Stimulated activated CD8-positive, alpha-beta memory T cell treated with anti-CD3 and anti-CD28 coated beads, Interleukin-4, amount 100 ng/mL, for 1 hour (primary cell): ENCODE measurements around the gene STOML1.

Experiments used
- DNase-seq, 2 donors: peaks; one replicate each; pipeline ENCODE4 v3.0.0-alpha.2; 2020; ENCODE audit warnings: low read depth in 2 of 2, low spot score in 1 of 2

The STOML1 gene, protein sequence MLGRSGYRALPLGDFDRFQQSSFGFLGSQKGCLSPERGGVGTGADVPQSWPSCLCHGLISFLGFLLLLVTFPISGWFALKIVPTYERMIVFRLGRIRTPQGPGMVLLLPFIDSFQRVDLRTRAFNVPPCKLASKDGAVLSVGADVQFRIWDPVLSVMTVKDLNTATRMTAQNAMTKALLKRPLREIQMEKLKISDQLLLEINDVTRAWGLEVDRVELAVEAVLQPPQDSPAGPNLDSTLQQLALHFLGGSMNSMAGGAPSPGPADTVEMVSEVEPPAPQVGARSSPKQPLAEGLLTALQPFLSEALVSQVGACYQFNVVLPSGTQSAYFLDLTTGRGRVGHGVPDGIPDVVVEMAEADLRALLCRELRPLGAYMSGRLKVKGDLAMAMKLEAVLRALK

DNA sequence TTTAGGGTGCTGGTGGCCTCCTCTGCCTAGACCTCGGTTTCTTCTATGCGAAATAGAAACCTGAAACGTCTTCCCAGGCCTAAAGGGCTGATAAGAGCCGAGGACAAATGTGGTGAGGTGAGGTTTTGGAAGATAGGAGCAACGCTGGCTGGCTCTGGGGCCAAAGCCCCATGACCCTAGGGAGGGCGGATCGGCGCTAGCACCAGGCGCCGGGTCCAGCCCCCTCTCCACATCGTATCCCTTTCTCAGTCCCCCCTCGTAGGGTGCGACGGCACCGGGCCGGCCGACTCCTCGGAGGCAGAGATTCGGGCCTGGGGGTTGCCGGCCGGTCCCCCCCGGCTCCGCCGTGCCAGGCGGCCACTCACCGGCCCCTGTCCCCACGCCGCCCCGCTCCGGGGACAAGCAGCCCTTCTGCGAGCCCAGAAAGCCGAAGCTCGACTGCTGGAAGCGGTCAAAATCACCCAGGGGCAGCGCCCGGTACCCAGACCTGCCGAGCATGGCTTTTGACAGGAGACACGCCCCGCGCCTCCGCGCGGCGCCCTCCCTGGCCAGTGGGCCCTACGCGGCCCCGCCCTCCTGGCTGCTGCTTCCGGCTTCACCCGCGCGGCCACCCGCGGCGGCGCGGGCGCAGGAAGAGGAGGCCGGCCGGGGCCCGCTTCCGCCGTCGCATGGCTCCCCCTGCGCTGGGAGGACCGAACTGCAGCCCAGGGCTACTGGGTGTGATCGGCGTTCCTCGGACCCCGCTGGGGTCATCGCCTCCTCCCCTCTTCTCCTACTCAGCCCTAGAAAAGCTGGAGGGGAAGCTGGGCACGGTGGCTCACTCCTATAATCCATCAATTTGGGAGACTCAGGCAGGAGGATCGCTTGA, at the start of gene STOML1:
TSS of gene STOML1 (minus strand) at position 570 of the 868 bp plus-strand sequence. CDS start at position 498, 72 bp downstream.
- DNase-seq = peak; percentile 75 to 90

DNA sequence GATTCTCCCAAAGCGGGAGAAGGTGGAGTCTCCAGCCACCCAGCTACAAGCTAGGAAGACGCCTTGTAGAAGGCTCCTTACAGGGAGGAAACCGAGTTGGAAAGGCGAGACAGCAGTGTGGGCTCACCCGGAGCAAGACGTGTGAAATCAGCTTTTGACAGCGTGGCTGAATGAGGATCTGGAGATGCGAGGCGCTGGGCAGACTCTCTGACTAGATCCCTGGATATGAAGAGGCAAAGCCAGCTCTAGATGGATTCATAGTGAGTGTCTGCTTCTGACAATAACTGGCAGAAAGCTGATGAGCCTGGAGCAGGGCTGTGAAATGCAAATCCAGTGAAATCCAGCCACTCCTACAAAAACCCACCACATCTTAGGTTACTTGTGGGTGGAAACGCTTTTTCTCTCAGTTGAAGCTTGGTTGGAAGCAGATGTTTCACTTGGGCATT, 49.2 kb upstream of the STOML1 start:
- no peak for DNase-seq

DNA sequence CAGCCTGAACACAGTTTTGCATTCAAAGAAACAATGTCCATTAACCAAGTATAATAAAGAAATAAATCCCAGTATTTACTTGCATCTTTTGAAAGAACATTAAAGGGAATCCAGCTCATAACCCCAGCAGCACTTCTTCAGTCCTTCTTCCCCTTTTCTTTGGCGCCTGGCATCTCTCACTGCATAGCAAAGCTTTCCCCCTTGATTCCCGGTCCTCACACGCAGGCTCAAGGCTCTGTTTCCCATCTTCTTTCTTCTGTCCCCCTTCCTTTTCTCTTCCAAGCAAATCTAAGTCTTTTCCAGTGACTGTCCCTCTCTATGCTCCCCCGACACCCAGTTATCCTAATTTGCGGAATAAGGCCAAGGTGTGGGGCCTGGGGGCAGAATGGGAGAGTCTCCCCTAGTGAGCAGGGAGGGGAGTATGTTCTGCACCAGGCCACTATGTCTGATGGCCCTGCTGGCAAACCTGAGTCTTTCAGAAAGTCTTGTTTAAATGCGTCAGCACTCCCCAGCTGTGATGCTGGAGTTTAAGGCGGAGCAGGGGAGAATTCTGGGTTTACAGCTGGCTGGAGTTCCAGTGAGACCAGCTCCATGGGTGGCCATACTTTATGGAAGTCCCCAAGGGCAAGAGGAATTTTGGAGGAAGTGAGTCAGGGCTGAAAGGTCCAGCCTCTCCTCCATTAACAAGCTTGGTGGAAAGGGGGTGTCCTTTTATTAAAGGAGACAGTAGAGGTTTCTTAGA, 48.2 kb upstream of the STOML1 start:
- no peak for DNase-seq

DNA sequence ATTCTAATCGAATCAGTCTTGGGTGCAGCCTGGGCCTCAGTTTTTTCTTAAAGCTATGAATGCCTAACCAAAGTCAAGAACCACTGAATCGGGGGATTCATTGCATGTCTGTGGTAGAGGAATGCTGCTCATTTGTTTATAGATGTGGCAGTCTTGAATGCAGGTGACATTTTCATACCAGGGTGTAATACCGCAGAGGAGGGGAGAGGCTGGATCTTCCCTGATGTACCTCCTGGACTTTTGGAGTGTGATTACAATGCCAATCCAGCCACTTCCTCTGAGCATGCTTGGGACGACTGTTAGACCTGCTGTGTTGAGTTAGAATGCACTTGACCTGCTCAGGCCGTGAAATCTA, 47.5 kb upstream of the STOML1 start:
- DNase-seq = no peak

DNA sequence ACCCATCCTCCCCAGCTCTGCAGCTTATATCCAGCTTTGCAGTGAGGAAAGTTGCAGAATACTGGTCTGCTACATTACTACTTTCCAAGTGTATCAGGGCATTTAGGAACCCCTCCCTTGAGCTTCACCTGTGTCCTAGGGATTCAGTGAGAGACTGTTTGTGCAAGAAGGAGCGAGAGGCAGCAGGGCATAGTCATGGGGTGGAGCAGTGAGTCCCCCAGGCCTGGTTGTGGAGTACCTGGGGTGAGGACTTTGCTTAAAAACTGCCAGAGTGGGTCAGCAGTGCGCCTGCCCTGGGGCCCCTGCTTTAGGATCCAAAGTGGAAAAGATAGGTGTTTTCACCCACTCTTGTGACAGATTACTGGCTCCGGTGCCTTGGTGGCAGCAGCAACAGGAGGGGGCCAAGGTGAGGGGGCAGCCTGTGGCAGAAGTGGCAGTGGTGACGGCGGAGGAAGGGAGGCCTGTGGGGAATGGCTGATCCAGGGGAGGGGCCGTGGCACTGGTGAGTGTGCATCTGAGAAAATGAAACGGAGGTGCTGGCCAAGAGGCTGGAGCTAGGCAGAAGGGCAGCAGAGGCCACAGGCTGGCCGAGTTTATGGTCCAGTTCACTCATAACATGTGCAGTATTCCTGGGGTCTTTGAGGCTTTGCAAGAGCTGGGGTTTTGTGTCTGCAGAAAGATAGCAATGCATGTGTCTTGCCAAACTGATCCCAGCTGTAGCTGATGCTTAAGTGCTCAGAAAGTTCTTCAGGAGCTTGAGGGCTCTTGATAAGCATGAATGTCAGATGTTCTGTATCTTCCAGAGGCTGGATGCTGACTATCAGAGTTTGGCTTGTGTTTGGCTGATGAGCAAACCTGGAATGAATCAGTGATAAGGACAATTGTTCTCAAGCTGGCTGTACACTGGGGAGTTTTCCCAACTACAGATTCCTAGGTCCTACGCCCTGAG, 46.9 kb upstream of the STOML1 start:
- DNase-seq = no peak

DNA sequence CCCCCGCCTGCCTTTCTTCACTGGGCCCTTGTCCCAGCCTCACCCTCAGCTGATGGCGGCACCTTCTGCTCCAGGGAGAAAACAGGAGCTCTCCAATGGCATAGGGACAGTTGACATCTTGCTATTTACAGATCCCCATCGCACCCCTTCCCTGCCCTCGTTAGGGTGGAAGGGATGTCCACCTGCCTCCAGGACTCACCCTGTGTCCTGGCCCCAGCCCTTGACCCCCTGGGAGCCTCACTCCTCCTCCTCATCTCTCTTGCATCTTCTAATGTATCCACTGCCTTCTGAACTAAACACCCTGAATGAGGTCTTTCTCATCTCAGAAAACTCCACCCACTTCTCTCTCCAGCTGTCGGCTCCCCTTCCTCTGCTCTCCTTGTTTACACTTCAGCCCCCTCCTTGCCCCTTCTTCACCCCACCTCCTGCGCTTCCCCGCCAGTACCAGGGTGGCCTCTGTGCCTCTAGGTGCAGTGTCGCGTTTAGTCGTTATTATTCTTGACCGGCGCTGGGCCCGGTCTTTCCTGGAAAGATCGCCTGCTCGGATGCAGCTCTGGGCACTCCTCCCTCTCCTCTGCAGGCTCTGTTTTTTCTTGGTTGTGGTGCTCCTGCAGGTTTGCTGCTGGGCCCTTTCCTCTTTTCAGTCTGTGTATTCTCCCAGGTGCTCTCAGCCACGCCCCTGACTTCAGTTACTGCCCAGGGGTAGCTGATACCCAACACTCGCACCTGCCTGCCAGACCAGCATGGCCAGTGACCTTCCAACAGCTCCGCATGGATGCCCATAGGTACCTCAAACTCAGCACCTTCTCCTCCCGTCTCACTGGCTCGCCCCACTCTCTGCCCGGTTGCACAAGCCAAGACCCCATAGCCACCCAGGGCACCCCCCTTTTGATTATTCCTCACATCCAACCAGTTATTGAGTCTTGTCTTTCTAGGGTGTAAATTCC, 45.3 kb upstream of the STOML1 start:
- DNase-seq = no peak

DNA sequence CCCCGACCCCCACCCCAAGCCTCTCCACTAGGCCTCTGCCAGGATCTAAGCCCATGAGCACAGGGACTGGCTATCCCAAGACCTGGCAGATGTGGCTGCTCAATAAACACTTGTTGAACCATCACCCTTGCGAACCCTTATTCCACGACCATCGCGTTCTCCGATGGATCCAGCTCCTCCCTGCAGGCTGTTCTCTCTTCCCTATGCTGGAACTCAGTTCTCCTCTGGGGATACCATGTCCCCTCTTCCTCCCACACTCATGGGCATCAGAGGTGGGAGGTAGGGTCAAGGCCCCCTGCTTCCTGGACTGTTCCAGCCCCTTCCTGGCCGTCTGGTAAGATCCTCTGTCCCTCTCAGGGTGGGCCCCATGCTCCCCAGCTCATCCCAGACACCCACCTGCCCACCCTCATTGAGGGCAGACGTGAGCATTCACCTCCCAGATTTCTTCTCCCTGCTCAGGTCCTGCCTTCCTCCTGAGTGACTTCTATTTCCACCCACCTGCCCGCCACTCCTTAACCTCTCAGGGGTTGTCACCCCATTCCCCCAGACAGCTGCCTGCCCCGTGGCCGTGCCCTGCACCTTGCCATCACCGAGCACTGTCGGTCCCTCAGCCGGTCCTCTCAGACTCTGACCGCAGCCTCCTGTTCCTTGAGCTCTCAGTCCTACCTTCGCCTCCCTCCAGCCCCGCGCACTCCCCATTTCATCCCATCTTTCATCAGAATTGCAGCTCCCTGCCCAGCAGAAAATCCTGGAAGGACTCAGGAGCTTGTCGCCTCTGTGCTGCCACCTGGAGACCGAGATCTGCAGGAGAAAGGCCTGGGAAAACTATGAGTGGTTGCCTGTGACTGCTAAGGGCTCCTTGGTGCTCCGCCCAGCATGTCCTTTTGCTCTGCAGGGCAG, 44.4 kb upstream of the STOML1 start:
- no peak for DNase-seq

DNA sequence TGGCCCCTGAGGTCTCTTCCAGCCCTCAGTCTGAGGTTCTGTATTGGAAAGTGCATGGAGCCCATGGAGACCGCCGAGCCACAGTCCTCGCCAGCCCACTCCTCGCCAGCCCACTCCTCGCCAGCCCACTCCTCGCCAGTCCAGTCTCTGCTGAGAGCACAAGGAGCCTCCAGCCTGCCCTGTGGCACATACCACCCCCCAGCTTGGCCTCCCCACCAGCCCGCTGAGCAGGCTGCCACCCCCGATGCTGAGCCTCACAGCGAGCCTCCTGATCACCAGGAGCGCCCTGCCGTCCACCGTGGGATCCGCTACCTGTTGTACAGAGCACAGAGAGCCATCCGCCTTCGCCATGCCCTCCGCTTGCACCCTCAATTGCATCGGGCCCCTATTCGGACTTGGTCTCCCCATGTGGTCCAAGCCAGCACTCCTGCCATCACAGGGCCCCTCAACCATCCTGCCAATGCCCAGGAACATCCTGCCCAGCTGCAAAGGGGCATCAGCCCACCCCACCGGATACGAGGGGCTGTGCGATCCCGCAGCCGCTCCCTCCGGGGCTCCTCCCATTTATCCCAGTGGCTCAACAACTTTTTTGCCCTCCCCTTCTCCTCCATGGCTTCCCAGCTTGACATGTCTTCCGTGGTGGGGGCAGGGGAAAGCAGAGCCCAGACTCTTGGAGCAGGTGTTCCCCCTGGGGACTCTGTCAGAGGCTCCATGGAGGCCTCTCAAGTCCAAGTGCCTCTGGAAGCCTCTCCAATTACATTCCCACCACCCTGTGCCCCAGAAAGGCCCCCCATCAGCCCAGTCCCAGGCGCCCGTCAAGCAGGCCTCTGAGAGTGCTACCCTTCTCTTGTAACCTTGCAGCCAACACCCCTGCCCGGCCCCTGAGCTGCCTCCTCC, 43.3 kb upstream of the STOML1 start:
- DNase-seq = no peak

DNA sequence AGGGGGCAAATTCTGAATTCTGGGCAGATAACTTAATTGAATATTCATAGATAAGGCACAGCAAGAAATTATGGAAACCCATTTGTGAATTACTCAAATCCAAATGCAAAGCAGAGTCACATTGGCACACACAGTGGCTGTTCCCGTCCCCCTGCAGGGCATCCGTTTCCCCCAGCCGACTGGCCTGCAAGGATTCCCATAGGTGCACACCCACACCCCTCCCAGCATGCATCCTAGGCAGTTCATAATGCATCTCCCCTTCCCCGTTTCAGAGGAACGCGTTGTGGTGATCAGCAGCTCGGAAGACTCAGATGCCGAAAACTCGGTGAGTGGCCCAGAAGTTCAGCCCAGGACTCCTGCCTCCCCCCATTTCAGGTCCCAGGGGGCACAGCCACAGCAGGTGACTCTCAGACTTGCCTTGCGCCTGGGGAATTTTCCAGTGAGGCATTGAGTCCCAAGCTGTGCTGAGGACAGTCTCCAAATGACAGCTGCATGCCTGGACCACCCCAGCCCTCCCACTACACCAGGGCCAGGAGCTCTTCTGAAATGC, 42.2 kb upstream of the STOML1 start:
- DNase-seq = no peak

DNA sequence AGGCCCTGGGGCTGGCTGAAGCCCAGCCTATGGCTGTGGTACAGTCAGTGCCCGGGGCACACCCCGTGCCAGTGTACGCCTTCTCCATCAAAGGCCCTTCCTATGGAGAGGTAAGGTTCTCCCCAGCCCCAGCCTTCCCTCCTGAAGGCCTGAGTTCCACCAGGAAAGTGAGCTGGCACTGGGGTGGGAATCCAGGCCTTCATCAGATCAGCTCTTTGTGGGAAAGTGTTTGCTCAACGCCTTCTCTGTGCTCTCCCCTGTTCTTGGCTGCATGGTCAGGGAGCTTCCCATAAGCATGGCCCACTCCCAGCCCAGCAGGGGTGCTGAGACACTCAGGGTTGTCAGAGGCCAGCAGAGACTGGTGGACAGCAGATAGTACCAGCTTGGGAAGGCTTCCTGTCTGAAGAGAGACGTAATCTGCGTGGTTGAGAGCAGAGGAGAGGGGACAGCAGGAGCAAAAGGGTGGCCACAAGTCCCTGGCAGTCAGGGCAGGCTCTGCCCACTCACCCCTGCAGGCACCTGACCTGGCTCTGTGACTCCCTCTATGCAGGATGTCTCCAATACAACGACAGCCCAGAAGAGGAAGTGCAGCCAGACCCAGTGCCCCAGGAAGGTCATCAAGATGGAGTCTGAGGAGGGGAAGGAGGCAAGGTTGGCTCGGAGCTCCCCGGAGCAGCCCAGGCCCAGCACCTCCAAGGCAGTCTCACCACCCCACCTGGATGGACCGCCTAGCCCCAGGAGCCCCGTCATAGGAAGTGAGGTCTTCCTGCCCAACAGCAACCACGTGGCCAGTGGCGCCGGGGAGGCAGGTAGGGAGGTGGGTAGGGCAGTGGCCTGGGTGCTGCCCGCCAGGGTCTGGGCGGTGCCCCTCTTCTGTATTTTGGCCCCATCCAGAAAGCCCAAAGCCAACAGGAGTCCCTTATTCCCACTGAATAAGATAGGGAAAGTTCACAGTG, 40.8 kb upstream of the STOML1 start:
- no peak for DNase-seq

DNA sequence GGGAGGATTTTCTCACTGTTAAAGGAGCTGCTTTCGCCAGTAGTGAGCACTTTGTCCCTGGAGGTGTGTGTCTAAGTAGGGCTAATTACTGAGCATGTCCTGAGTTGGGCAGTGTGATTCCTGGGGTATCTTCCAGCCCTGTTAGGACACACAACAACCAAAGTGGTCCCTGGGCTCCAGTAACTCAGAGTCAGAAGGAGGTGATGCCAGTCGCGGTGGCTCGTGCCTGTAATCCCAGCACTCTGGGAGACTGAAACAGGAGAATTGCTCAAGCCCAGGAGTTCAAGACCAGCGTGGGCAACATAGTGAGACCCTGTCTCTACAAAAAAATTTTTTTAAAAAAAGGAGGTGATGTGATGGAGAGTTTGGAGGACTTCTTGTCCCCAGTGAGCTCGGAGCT, 40.0 kb upstream of the STOML1 start:
- no peak for DNase-seq

DNA sequence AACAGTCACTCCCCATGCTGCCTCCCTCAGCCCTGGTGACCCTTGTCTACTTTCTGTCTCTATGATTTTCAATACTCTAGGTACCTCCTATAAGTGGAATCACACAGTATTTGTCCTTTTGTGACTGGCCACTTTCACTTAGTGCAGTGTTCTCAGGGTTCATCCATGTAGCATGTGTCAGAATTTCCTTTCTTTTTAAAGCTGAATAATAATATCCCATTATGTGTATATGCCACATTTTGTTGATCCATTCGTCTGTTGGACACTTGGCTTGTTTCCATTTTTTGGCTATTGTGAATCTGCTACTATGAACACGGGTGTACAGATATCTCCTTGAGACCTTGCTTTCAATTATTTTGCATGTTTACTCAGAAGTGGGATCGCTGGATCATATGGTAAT, 36.6 kb upstream of the STOML1 start:
- DNase-seq = no peak

DNA sequence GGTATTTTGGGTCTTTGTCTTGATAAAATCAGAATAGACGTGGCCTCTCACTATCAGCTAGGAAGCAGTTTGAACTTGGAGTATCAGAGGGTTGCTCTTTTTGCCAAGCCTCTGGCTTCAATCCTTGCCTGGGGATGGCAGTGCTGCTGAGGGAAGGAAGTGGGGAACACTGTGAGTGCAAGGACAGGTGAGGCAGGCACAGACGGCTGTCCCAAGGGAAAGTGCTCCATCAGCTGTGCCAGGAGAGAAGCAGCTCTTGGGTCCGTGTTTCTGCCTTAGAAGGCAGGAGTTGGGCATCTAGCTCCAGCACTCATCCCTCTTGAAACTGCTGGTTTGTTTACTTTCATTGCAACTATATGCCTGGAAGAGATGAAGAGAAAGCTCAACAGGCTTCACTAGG, 35.6 kb upstream of the STOML1 start:
- DNase-seq = no peak

DNA sequence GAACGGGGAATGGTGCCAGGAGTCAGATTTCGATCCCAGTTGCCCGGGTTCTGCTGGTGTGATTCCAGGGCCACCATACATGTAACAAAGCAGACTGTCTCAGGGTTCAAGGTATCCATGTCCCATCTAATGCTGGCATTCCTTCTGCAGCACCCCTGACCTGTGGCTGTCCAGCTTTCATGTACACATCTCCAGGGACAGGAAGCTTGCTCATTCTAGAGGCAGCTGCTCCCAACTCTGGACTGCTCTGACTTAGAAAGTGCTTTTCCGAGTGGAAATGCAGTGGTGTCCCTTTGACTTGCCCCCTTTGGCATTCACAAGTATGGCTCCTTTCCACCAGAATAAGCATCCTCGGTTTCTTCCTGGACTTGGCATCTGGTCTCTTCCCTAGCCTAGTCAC, 33.3 kb upstream of the STOML1 start:
- DNase-seq = no peak

DNA sequence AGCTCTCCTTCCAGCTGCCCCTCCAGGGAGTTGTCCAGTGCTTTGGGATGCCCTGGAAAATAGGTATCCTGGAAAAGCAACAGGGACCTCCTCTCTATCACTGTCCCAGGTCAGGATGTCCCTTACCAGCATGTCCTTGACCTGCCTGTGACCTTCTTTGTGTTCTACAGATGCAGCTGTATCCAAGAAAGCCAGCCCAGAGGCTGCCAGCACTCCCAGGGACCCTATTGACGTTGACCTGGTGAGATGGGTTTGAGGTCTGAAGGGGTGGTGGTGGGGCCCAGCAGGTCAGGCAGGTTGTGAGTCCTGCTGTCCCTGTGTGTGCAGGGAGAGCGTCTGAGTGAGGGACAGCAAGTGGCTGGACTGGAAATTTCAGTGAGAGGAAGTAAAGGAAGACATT, 32.6 kb upstream of the STOML1 start:
- no peak for DNase-seq
